Peyer's patch (tissue), 4 donors: ENCODE results near the gene DACT2. TPM values are rescaled to one million over a fixed set of nuclear protein-coding genes. Genes with fewer than 3 reads are reported as not detected.

Source experiments
- DNase-seq, 3 donors: peaks; one replicate each; pipeline ENCODE4 v3.0.0-alpha.2; 2017 to 2019
- H3K27ac ChIP-seq, 4 donors: fragments of 200-600 bp; sonication (generic); one replicate each; pipeline ENCODE4 v1.5.1; 2016 to 2019
- H3K27me3 ChIP-seq, 2 donors: fragments of 200-600 bp; sonication (generic); one replicate each; pipeline ENCODE4 v1.5.1; 2019
- H3K36me3 ChIP-seq, 3 donors: fragments of 200-600 bp; sonication (generic); one replicate each; pipeline ENCODE4 v1.5.1; 2016 to 2019
- H3K4me1 ChIP-seq, 4 donors: fragments of 200-600 bp; sonication (generic); one replicate each; pipeline ENCODE4 v1.5.1; 2016 to 2019
- H3K4me3 ChIP-seq, 4 donors: fragments of 200-600 bp; sonication (generic); 1 replicate in 3 of 4; 2 replicates in 1 of 4; pipeline ENCODE4 v1.5.1; 2016 to 2019; ENCODE audit warnings: mild to moderate bottlenecking in 1 of 4
- H3K9me3 ChIP-seq, 4 donors: fragments of 200-600 bp; sonication (generic); one replicate each; pipeline ENCODE4 v1.5.1; 2016 to 2019; ENCODE audit warnings: mild to moderate bottlenecking in 1 of 4
- POLR2A ChIP-seq, 2 donors: fragments of 450-650 bp; IDR thresholded peaks; one replicate each; pipeline ENCODE4 v1.5.1; 2017; ENCODE audit warnings: antibody characterized with exemption in 2 of 2, mild to moderate bottlenecking in 2 of 2, moderate library complexity in 2 of 2
- total RNA-seq, 4 donors: library from RNA; depleted of rRNA; stranded (reverse); fragments of >200 nt; gene quantifications; one replicate each; pipeline ENCODE4 v1.1.0, GENCODE V29; 2016
- TF ChIP-seq, protein P1 (sequence below), 6 experiments: fragments of 450-650 bp in 4 of 6; fragments of 200-600 bp in 2 of 6; sonication (generic) in 1 of 6; IDR thresholded peaks; one replicate each; pipeline ENCODE4 v1.5.1; 2017 to 2019; ENCODE audit warnings: antibody characterized with exemption in 6 of 6, mild to moderate bottlenecking in 3 of 6, moderate library complexity in 1 of 6

The DACT2 gene, protein sequence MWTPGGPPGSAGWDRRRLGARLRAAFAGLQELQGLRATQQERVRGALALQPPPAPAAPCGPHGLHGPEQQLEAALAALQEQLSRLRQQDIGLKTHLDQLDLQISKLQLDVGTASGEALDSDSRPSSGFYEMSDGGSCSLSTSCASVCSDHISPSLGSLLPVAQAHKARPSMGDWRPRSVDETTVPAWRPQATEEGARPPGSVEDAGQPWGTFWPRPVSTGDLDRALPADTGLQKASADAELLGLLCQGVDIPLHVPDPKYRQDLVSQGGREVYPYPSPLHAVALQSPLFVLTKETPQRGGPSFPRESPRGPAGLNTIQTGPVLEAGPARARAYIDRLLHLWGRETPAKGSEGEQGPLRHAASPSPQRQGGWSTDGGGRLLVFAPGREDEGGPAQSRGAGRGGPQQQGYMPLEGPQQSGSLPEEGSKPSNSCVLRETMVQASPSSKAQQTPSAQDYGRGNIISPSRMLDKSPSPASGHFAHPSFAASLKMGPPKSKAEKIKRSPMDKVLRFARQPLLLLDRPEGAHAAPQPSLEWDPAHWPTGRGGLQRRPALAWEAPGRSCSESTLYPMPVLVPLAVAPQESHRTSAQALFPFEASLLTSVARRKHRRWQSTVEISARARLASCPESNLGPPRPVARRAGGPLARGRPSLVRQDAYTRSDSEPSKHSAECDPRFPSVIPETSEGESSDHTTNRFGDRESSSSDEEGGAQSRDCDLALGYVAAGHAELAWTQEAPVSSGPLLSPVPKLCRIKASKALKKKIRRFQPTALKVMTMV
- 1 to 10 TPM in 3 of 4 donors, under 1 TPM in 1; 0.35 to 2.7 (median 1.8) TPM for total RNA-seq

DNA sequence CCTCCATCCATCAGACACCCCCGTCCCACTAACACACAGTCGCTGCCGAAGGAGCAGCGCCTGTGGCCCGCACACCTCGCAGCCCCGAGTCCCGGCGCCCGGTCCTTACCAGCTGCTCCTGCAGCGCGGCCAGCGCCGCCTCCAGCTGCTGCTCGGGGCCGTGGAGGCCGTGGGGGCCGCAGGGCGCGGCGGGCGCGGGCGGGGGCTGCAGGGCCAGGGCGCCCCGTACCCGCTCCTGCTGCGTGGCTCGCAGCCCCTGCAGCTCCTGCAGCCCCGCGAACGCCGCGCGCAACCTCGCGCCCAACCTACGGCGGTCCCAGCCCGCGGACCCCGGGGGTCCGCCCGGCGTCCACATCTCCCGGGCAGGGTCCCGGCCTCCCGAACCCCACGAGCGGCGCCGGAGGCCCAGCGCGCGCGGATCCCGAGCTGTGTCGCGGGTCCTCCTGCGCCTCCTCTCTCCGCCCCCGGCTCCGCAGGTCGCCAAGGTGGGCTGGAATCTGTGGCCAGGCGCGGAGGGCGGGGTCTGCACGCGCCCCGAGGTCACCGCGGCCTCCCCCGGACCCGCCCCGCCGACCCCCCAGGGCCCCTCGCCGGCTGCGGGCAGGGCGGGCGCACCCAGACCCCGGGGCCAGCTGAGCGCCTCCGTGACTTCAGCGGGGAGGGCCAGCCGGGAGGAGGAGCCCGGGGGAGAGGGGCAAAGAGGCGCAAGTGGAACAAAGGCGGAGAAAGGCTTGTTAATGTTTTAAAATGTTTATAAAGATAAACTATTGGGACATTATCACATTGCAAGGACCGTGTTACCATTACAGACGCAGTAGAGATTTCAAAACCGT is at the start of gene DACT2:
Gene DACT2 (minus strand): TSS at position 499 of the 833 bp plus-strand sequence. CDS start 144 bp downstream, at position 355.
- Histone ChIP-seq H3K27ac (no peak within 1 kb of the TSS), H3K27me3 (peaks cover 0 to 13% of the 10 kb centered on the region in 2 donors), H3K4me1 (peaks cover 0 to 12% (median 0%) of the 10 kb centered on the region in 4 donors), H3K4me3 (peak within 1 kb of the TSS in 3 of 4 donors; percentile 1 to 54 (median 53)), H3K36me3 (no peaks in the 10 kb centered on the region), H3K9me3 (peaks cover 0 to 4% (median 0%) of the 10 kb centered on the region in 4 donors)
- TF ChIP-seq POLR2A (IDR thresholded peaks at IDR 0.05): no peak
- TF ChIP-seq, protein P1, sequence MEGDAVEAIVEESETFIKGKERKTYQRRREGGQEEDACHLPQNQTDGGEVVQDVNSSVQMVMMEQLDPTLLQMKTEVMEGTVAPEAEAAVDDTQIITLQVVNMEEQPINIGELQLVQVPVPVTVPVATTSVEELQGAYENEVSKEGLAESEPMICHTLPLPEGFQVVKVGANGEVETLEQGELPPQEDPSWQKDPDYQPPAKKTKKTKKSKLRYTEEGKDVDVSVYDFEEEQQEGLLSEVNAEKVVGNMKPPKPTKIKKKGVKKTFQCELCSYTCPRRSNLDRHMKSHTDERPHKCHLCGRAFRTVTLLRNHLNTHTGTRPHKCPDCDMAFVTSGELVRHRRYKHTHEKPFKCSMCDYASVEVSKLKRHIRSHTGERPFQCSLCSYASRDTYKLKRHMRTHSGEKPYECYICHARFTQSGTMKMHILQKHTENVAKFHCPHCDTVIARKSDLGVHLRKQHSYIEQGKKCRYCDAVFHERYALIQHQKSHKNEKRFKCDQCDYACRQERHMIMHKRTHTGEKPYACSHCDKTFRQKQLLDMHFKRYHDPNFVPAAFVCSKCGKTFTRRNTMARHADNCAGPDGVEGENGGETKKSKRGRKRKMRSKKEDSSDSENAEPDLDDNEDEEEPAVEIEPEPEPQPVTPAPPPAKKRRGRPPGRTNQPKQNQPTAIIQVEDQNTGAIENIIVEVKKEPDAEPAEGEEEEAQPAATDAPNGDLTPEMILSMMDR (IDR thresholded peaks at IDR 0.05): no peak
- DNase-seq: no peak

DNA sequence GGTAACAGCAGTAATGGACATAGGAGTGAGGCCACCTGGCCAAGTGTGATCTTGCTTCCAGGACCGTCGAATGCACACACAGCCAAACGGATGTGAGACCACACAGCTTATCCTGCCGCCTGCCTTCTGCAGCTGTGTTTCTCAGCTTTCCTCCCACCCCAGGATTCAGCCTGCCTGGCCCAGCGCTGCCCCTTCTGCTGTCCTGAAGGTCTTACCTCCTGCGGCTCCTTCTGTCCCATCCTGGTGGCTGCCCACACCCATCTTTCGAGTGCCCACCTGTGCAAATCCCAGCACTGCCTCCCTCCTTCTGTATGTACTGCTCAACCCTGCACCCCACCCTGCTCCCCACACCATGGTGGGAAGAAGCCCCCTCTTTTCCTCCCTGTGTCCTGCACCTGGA is 49.4 kb upstream of the DACT2 start:
- no peak overlapping the region for H3K27ac ChIP-seq
- H3K4me1 ChIP-seq: no peaks in the 10 kb centered on the region
- H3K4me3 ChIP-seq: no peak overlapping the region
- TF ChIP-seq, protein P1 (IDR thresholded peaks at IDR 0.05): no peak
- TF ChIP-seq POLR2A (IDR thresholded peaks at IDR 0.05): no peak
- no peak for DNase-seq
- H3K27me3 ChIP-seq: no peaks in the 10 kb centered on the region
- H3K9me3 ChIP-seq: no peaks in the 10 kb centered on the region
- H3K36me3 ChIP-seq: no peaks in the 10 kb centered on the region

DNA sequence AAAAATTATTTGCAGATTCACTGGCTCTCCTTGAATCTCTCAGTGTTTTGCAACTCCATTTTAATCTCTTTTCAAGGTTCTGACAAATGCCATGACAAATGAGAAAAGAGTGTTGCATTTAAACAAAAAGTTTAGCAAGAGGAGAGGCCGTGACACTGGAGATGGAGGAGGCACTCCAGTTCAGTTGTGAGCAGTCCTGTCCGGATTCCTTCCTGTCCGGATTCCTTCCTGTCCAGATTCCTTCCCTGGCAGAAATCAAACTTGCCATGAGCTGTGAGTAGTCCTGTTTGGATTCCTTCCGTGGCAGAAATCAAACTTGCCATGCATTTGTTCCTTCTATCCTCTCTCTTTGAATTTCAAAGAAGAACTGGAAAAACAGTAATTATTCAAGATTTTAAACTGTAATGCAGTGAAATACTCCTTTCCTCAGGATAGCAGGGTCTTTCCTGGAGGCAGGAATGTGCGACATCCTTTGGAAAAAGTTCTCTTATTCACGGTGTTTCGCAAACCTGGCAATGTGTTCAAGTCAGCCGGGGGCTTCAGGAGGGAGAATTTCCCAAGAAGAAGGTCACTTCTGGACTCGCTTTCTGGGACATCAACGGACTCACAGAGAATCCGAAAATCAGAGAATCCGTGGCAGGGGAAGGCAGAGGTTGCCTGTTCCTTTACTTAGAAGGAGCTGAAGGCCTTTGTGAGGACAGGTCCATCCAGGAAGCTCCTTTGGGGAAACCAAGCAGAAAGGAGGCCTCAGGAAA is 48.7 kb upstream of the DACT2 start:
- Histone ChIP-seq H3K9me3 (no peaks in the 10 kb centered on the region), H3K4me3 (no peak overlapping the region), H3K27me3 (no peaks in the 10 kb centered on the region), H3K4me1 (no peaks in the 10 kb centered on the region), H3K36me3 (no peaks in the 10 kb centered on the region), H3K27ac (no peak overlapping the region)
- TF ChIP-seq, protein P1 (IDR thresholded peaks at IDR 0.05): no peak
- no peak for TF ChIP-seq POLR2A (IDR thresholded peaks at IDR 0.05)
- DNase-seq: no peak

DNA sequence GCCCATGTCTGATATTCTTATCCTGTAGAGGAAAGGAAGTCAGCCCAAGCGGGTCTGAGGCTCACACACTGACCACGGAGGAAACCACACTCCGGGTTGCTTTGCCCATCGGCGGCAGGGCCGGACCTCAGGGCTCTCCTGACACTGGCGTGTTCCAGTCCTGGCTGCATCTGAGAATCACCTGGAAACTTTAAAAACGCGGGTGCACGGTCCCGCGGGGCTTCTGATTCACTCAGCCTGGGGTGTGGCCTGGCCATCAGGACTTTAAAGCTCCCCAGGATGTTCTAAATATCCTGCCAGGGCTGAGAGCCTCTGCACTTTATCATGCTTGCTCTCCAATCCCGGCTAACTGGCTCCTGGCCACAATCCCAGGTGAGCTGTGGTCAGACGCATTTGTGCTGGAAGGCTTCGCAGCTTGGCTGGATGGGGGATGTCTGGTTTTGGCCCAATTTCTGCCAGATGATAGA is 47.7 kb upstream of the DACT2 start:
- Histone ChIP-seq H3K36me3 (no peaks in the 10 kb centered on the region), H3K9me3 (no peaks in the 10 kb centered on the region), H3K27ac (no peak overlapping the region), H3K4me3 (no peak overlapping the region), H3K4me1 (no peaks in the 10 kb centered on the region), H3K27me3 (no peaks in the 10 kb centered on the region)
- DNase-seq: peak in 1 of 3 donors; percentile 37
- TF ChIP-seq, protein P1 (IDR thresholded peaks at IDR 0.05): no peak
- TF ChIP-seq POLR2A (IDR thresholded peaks at IDR 0.05): no peak
